Subcutaneous abdominal adipose tissue (tissue), 5 donors: ENCODE measurements around the gene CAPN13.

Experiments used
- H3K27ac ChIP-seq: one replicate; pipeline ENCODE4 v1.7.0; 2013; ENCODE audit warnings: low read depth, mild to moderate bottlenecking, inconsistent platforms, low read length, moderate library complexity
- H3K27me3 ChIP-seq, 5 donors: one replicate each; pipeline ENCODE4 v1.7.0; 2013; ENCODE audit warnings: low read length in 5 of 5, inconsistent platforms in 1 of 5; ENCODE audit not compliant: control insufficient read depth in 5 of 5, insufficient read depth in 4 of 5
- H3K36me3 ChIP-seq, 5 donors: one replicate each; pipeline ENCODE4 v1.7.0; 2013; ENCODE audit warnings: low read length in 5 of 5; ENCODE audit not compliant: control insufficient read depth in 5 of 5, insufficient read depth in 5 of 5
- H3K4me1 ChIP-seq, 5 donors: one replicate each; pipeline ENCODE4 v1.7.0; 2013; ENCODE audit warnings: low read length in 5 of 5, mild to moderate bottlenecking in 3 of 5, moderate library complexity in 1 of 5; ENCODE audit not compliant: control insufficient read depth in 5 of 5, insufficient read depth in 5 of 5
- H3K4me3 ChIP-seq, 5 donors: one replicate each; pipeline ENCODE4 v1.7.0; 2013; ENCODE audit warnings: low read length in 5 of 5, low read depth in 1 of 5
- H3K9ac ChIP-seq, 5 donors: one replicate each; pipeline ENCODE4 v1.7.0; 2013; ENCODE audit warnings: low read length in 5 of 5, mild to moderate bottlenecking in 4 of 5, moderate library complexity in 3 of 5
- H3K9me3 ChIP-seq, 5 donors: one replicate each; pipeline ENCODE4 v1.7.0; 2013; ENCODE audit warnings: low read length in 5 of 5; ENCODE audit not compliant: control insufficient read depth in 5 of 5
- donor health status: healthy.
- donor health status: healthy.
- donor health status: healthy.
- donor health status: healthy.
- donor health status: healthy.

CAPN13 gene

GRCh38 chr2:30809938-30810337 lies 2.7 kb upstream of the CAPN13 start:
- no peak overlapping the region for H3K27ac ChIP-seq
- H3K9ac ChIP-seq: no peak overlapping the region
- H3K4me1 ChIP-seq: peaks cover 0 to 17% (median 7%) of the 10 kb centered on the region in 5 donors
- no peaks in the 10 kb centered on the region for H3K36me3 ChIP-seq
- H3K4me3 ChIP-seq: no peak overlapping the region
- no peaks in the 10 kb centered on the region for H3K9me3 ChIP-seq
- H3K27me3 ChIP-seq: no peaks in the 10 kb centered on the region

- no peaks in the 10 kb centered on the region for H3K9me3 ChIP-seq
These were observed 1.4 kb upstream of the CAPN13 start for GRCh38 chr2:30808695-30809094.

GRCh38 chr2:30803281-30803680 lies 4.0 kb downstream of the CAPN13 start:
- Histone ChIP-seq H3K27ac (no peak overlapping the region), H3K27me3 (no peaks in the 10 kb centered on the region), H3K4me3 (no peak overlapping the region), H3K36me3 (no peaks in the 10 kb centered on the region), H3K9ac (no peak overlapping the region), H3K4me1 (peaks cover 4 to 21% (median 14%) of the 10 kb centered on the region in 5 donors), H3K9me3 (no peaks in the 10 kb centered on the region)

More at GRCh38 chr2:30808695-30809094, 1.4 kb upstream of the CAPN13 start:
- Histone ChIP-seq H3K4me3 (no peak overlapping the region), H3K36me3 (no peaks in the 10 kb centered on the region), H3K4me1 (peaks cover 3 to 25% (median 14%) of the 10 kb centered on the region in 5 donors), H3K27me3 (no peaks in the 10 kb centered on the region), H3K9ac (no peak overlapping the region), H3K27ac (no peak overlapping the region)

GRCh38 chr2:30802611-30803010 lies 4.6 kb downstream of the CAPN13 start:
- Histone ChIP-seq H3K36me3 (no peaks in the 10 kb centered on the region), H3K27ac (no peak overlapping the region), H3K9ac (no peak overlapping the region), H3K9me3 (no peaks in the 10 kb centered on the region), H3K4me1 (peaks cover 4 to 23% (median 14%) of the 10 kb centered on the region in 5 donors), H3K4me3 (no peak overlapping the region), H3K27me3 (no peaks in the 10 kb centered on the region)

- H3K27ac ChIP-seq: no peak overlapping the region
- no peak overlapping the region for H3K9ac ChIP-seq
- peaks cover 4 to 23% (median 14%) of the 10 kb centered on the region in 5 donors for H3K4me1 ChIP-seq
- no peaks in the 10 kb centered on the region for H3K9me3 ChIP-seq
- H3K36me3 ChIP-seq: no peaks in the 10 kb centered on the region
- no peaks in the 10 kb centered on the region for H3K27me3 ChIP-seq
- no peak overlapping the region for H3K4me3 ChIP-seq
These were observed 5.3 kb downstream of the CAPN13 start for GRCh38 chr2:30801821-30802455.

GRCh38 chr2:30800159-30800558 lies 7.1 kb downstream of the CAPN13 start:
- Histone ChIP-seq H3K27me3 (no peaks in the 10 kb centered on the region), H3K27ac (no peak overlapping the region), H3K4me1 (peaks cover 4 to 23% (median 14%) of the 10 kb centered on the region in 5 donors), H3K4me3 (no peak overlapping the region), H3K9me3 (no peaks in the 10 kb centered on the region), H3K9ac (no peak overlapping the region), H3K36me3 (no peaks in the 10 kb centered on the region)

- Histone ChIP-seq H3K9ac (no peak overlapping the region), H3K36me3 (no peaks in the 10 kb centered on the region), H3K9me3 (no peaks in the 10 kb centered on the region), H3K4me1 (peaks cover 4 to 23% (median 13%) of the 10 kb centered on the region in 5 donors), H3K27me3 (no peaks in the 10 kb centered on the region), H3K4me3 (no peak overlapping the region), H3K27ac (no peak overlapping the region)
These were observed 7.9 kb downstream of the CAPN13 start for GRCh38 chr2:30799366-30799765.

GRCh38 chr2:30798536-30798991 lies 8.7 kb downstream of the CAPN13 start:
- no peaks in the 10 kb centered on the region for H3K27me3 ChIP-seq
- no peaks in the 10 kb centered on the region for H3K36me3 ChIP-seq
- H3K9ac ChIP-seq: no peak overlapping the region
- no peaks in the 10 kb centered on the region for H3K9me3 ChIP-seq
- H3K4me1 ChIP-seq: peaks cover 2 to 17% (median 5%) of the 10 kb centered on the region in 5 donors
- H3K4me3 ChIP-seq: no peak overlapping the region
- no peak overlapping the region for H3K27ac ChIP-seq

GRCh38 chr2:30797381-30798015 lies 9.7 kb downstream of the CAPN13 start:
- H3K36me3 ChIP-seq: no peaks in the 10 kb centered on the region
- no peak overlapping the region for H3K27ac ChIP-seq
- no peaks in the 10 kb centered on the region for H3K27me3 ChIP-seq
- peaks cover 0 to 13% (median 2%) of the 10 kb centered on the region in 5 donors for H3K4me1 ChIP-seq
- no peak overlapping the region for H3K4me3 ChIP-seq
- no peaks in the 10 kb centered on the region for H3K9me3 ChIP-seq
- no peak overlapping the region for H3K9ac ChIP-seq

GRCh38 chr2:30796699-30797098 lies 10.5 kb downstream of the CAPN13 start:
- H3K27ac ChIP-seq: no peak overlapping the region
- peaks cover 0 to 13% (median 2%) of the 10 kb centered on the region in 5 donors for H3K4me1 ChIP-seq
- H3K27me3 ChIP-seq: no peaks in the 10 kb centered on the region
- H3K9ac ChIP-seq: no peak overlapping the region
- no peaks in the 10 kb centered on the region for H3K36me3 ChIP-seq
- H3K9me3 ChIP-seq: no peaks in the 10 kb centered on the region
- no peak overlapping the region for H3K4me3 ChIP-seq
